HepG2 (cell line): Measurements from ENCODE around the gene SH3BP2. TPM values are rescaled to one million over a fixed set of nuclear protein-coding genes. Genes with fewer than 3 reads are reported as not detected.

Experiments
- BCL6 ChIP-seq: IDR thresholded peaks from 2 replicates; pipeline ENCODE4 v1.6.1; 2016; ENCODE audit warnings: missing genetic modification reagents, missing compliant biosample characterization
- HNRNPL ChIP-seq: fragments of 200-400 bp; formaldehyde crosslinking; IDR thresholded peaks from 2 replicates; pipeline ENCODE4 v1.6.1; 2017; ENCODE audit warnings: mild to moderate bottlenecking, low read depth, low read length
- NFE2L2 ChIP-seq: fragments of 150-350 bp; IDR thresholded peaks from 2 replicates; pipeline ENCODE4 v1.6.1; 2014; ENCODE audit warnings: low read length
- NRL ChIP-seq: sonication (generic); formaldehyde crosslinking; IDR thresholded peaks from 2 replicates; pipeline ENCODE4 v1.5.0; 2020; ENCODE audit warnings: missing genetic modification reagents, mild to moderate bottlenecking, moderate library complexity, borderline replicate concordance
- RFX1 ChIP-seq: fragments of 450-650 bp; IDR thresholded peaks from 2 replicates; pipeline ENCODE4 v1.6.1; 2017
- RFXANK ChIP-seq: IDR thresholded peaks from 2 replicates; pipeline ENCODE4 v1.6.1; 2016
- TBX3 ChIP-seq: fragments of 450-650 bp; IDR thresholded peaks from 2 replicates; pipeline ENCODE4 v1.6.1; 2017; ENCODE audit warnings: antibody characterized with exemption, mild to moderate bottlenecking, inconsistent platforms, borderline replicate concordance
- TEAD3 ChIP-seq: optimal IDR thresholded peaks from 2 replicates; pipeline ENCODE3; 2016; ENCODE audit warnings: borderline replicate concordance
- ZBTB20 ChIP-seq: sonication (generic); formaldehyde crosslinking; IDR thresholded peaks from 2 replicates; pipeline ENCODE4 v1.8.1; 2023; ENCODE audit warnings: missing genetic modification reagents, low read depth, mild to moderate bottlenecking, borderline replicate concordance
- ZNF329 ChIP-seq: sonication (generic); formaldehyde crosslinking; IDR thresholded peaks from 2 replicates; pipeline ENCODE4 v1.9.0; 2021; ENCODE audit warnings: low read depth, mild to moderate bottlenecking, missing genetic modification reagents
- ZNF501 ChIP-seq: sonication (generic); formaldehyde crosslinking; IDR thresholded peaks from 2 replicates; pipeline ENCODE4 v1.5.1; 2020; ENCODE audit warnings: mild to moderate bottlenecking, moderate library complexity, missing genetic modification reagents
- ZNF530 ChIP-seq: sonication (generic); formaldehyde crosslinking; IDR thresholded peaks from 2 replicates; pipeline ENCODE4 v1.5.0; 2020; ENCODE audit warnings: low read depth, mild to moderate bottlenecking, missing genetic modification reagents
- ZNF556 ChIP-seq: sonication (generic); formaldehyde crosslinking; IDR thresholded peaks from 2 replicates; pipeline ENCODE4 v1.4.0; 2020; ENCODE audit warnings: mild to moderate bottlenecking, missing genetic modification reagents, borderline replicate concordance
- ZNF589 ChIP-seq: sonication (generic); formaldehyde crosslinking; conservative IDR thresholded peaks from 2 replicates; pipeline ENCODE4 v1.8.0; 2022; ENCODE audit warnings: mild to moderate bottlenecking, moderate library complexity, missing genetic modification reagents
- ZNF75D ChIP-seq: sonication (generic); formaldehyde crosslinking; IDR thresholded peaks from 2 replicates; pipeline ENCODE4 v1.8.1; 2023; ENCODE audit warnings: missing genetic modification reagents, mild to moderate bottlenecking, borderline replicate concordance
- ZNF775 ChIP-seq: sonication (generic); formaldehyde crosslinking; IDR thresholded peaks from 2 replicates; pipeline ENCODE4 v1.4.0; 2020; ENCODE audit warnings: missing genetic modification reagents, mild to moderate bottlenecking, moderate library complexity, borderline replicate concordance
- ZNF878 ChIP-seq: sonication (generic); formaldehyde crosslinking; IDR thresholded peaks from 2 replicates; pipeline ENCODE4 v1.8.1; 2023; ENCODE audit warnings: mild to moderate bottlenecking, missing genetic modification reagents, moderate library complexity
- ZSCAN22 ChIP-seq: sonication (generic); formaldehyde crosslinking; IDR thresholded peaks from 2 replicates; pipeline ENCODE4 v1.4.0; 2020; ENCODE audit warnings: mild to moderate bottlenecking, missing genetic modification reagents
- polyA plus RNA-seq, 8 experiments: library from polyadenylated mRNA; depleted of rRNA in 3 of 8; stranded (reverse) in 7 of 8; unstranded in 1 of 8; fragments of >200 nt; fragmentation: Illumina TruSeq in 4 of 8; extraction: Trizol in 4 of 8; gene quantifications; 2 replicates each; pipeline versions ENCODE4 v1.2.1 to v1.2.3, GENCODE V29; 2011 to 2016; ENCODE audit warnings: low read depth in 4 of 8, missing spikeins in 1 of 8, mixed read lengths in 1 of 8; ENCODE audit not compliant: insufficient read depth in 1 of 8
- total RNA-seq, 5 experiments: library from RNA; depleted of rRNA; stranded (reverse); fragments of >200 nt; fragmentation: Illumina TruSeq; extraction: Trizol; gene quantifications; 2 replicates each; pipeline ENCODE4 v1.2.3, GENCODE V29; 2016; ENCODE audit warnings: low read depth in 1 of 5
- TF ChIP-seq, protein P1 (sequence below): IDR thresholded peaks from 2 replicates; pipeline ENCODE4 v1.6.1; 2016; ENCODE audit warnings: mild to moderate bottlenecking
- TF ChIP-seq, protein P2 (sequence below): sonication (generic); formaldehyde crosslinking; IDR thresholded peaks from 2 replicates; pipeline ENCODE4 v1.4.0; 2020; ENCODE audit warnings: missing genetic modification reagents
- TF ChIP-seq, protein P3 (sequence below): IDR thresholded peaks from 2 replicates; pipeline ENCODE4 v1.6.1; 2018; ENCODE audit warnings: missing genetic modification reagents
- TF ChIP-seq, protein P4 (sequence below): sonication (generic); formaldehyde crosslinking; IDR thresholded peaks from 2 replicates; pipeline ENCODE4 v1.5.0; 2020; ENCODE audit warnings: missing genetic modification reagents, mild to moderate bottlenecking, borderline replicate concordance
- TF ChIP-seq, protein P5 (sequence below): sonication (generic); formaldehyde crosslinking; IDR thresholded peaks from 2 replicates; pipeline ENCODE4 v1.8.1; 2023; ENCODE audit warnings: mild to moderate bottlenecking, moderate library complexity, missing genetic modification reagents

The SH3BP2 gene
- total and polyA plus RNA-seq, 2 of the 13 experiments (the other 11 are each of a cell fraction or from before 2014, with no cell fraction given), result 16.9 to 34.5 TPM

DNA sequence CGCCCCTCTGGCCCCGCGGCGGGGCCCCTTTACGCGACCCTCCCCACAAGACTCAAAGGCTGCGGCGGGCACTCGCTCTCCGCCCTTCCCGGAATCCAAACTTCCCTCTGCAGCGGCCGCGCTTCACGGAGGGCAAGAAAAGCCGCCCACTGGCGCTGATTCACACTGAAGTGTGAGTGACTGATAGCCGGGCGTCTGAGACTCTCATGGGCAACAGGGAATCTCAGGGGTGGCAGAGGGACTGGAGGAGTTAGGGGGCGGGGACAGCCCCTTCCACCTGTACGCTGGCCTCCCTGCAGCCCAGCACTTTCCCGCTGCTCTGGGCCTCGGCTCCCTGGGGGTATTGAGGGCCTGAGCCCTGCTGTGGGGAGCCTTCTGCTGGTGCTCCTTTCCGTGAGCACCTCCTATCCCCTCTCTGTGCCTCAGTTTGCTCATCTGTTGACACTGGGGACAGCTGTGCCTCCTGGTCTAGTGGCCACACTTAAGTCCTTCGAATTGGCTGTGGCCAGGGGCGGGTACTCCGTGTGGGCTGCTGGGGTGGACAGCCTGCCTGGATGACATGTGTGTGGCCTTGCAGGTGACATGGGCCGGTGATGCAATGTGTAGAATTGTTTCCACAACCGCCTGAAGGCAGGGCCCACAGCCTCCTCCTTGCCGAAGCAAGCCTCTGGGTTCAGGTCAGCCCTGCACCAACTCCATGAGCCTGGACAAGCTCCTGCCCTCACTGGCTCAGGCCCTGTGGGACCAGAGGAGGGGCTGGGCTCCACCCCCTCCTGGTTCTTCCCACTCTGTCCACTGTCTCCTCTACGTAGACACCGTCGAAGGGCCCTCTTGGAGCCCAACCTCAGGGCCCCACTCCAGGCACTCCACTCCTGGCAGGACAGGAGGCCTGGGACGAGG is 951 bp downstream of the SH3BP2 start (continued):
- TF ChIP-seq, protein P1, sequence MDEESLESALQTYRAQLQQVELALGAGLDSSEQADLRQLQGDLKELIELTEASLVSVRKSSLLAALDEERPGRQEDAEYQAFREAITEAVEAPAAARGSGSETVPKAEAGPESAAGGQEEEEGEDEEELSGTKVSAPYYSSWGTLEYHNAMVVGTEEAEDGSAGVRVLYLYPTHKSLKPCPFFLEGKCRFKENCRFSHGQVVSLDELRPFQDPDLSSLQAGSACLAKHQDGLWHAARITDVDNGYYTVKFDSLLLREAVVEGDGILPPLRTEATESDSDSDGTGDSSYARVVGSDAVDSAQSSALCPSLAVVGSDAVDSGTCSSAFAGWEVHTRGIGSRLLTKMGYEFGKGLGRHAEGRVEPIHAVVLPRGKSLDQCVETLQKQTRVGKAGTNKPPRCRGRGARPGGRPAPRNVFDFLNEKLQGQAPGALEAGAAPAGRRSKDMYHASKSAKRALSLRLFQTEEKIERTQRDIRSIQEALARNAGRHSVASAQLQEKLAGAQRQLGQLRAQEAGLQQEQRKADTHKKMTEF (CRISPR knock-in tag), result peak; percentile 34; the same call in 1 of the 2 replicates
- TF ChIP-seq ZBTB20, result peak; percentile 63; the same call in 1 of the 2 replicates
- TF ChIP-seq, protein P2, sequence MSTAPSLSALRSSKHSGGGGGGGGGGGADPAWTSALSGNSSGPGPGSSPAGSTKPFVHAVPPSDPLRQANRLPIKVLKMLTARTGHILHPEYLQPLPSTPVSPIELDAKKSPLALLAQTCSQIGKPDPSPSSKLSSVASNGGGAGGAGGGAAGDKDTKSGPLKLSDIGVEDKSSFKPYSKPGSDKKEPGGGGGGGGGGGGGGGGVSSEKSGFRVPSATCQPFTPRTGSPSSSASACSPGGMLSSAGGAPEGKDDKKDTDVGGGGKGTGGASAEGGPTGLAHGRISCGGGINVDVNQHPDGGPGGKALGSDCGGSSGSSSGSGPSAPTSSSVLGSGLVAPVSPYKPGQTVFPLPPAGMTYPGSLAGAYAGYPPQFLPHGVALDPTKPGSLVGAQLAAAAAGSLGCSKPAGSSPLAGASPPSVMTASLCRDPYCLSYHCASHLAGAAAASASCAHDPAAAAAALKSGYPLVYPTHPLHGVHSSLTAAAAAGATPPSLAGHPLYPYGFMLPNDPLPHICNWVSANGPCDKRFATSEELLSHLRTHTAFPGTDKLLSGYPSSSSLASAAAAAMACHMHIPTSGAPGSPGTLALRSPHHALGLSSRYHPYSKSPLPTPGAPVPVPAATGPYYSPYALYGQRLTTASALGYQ (CRISPR knock-in tag), result no peak
- TF ChIP-seq, protein P3, sequence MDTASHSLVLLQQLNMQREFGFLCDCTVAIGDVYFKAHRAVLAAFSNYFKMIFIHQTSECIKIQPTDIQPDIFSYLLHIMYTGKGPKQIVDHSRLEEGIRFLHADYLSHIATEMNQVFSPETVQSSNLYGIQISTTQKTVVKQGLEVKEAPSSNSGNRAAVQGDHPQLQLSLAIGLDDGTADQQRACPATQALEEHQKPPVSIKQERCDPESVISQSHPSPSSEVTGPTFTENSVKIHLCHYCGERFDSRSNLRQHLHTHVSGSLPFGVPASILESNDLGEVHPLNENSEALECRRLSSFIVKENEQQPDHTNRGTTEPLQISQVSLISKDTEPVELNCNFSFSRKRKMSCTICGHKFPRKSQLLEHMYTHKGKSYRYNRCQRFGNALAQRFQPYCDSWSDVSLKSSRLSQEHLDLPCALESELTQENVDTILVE (CRISPR knock-in tag), result no peak
- no peak for TF ChIP-seq ZNF589 (CRISPR knock-in tag)
- no peak; the same call in none of the 2 replicates for TF ChIP-seq NRL (CRISPR knock-in tag)
- TF ChIP-seq NFE2L2, result no peak
- no peak for TF ChIP-seq ZNF75D
- no peak for TF ChIP-seq ZNF530 (CRISPR knock-in tag)
- TF ChIP-seq TBX3, result no peak
- TF ChIP-seq RFX1, result no peak
- no peak for TF ChIP-seq ZNF556 (CRISPR knock-in tag)
- TF ChIP-seq HNRNPL, result no peak
- no peak; the same call in 1 of the 2 replicates for TF ChIP-seq ZNF501
- peak; percentile 54; the same call in 1 of the 2 replicates for TF ChIP-seq ZNF329 (CRISPR knock-in tag)
- TF ChIP-seq, protein P4, sequence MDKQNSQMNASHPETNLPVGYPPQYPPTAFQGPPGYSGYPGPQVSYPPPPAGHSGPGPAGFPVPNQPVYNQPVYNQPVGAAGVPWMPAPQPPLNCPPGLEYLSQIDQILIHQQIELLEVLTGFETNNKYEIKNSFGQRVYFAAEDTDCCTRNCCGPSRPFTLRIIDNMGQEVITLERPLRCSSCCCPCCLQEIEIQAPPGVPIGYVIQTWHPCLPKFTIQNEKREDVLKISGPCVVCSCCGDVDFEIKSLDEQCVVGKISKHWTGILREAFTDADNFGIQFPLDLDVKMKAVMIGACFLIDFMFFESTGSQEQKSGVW (CRISPR knock-in tag), result 0 out of 2 replicates have a peak, but pooled peaks have one; percentile 62
- peak; percentile 24; the same call in 1 of the 2 replicates for TF ChIP-seq BCL6
- TF ChIP-seq RFXANK, result no peak
- no peak for TF ChIP-seq ZNF775 (CRISPR knock-in tag)
- TF ChIP-seq, protein P5, sequence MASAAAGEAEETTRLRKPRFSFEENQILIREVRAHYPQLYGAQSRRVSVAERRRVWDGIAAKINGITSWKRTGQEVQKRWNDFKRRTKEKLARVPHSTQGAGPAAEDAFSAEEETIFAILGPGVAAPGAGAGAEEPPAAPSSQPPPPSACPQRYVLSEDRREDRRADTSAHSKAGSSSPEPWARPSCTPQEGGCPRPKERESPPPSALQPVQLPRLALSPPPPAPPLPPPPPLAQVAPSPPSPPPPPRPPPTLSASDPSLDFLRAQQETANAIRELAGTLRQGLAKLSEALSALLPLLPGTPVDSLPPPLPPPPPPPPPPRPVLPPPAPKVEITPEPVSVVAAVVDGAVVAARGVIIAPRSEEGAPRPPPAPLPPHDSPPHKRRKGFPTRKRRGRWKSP (CRISPR knock-in tag), result 0 out of 2 replicates have a peak, but pooled peaks have one; percentile 54
- peak; percentile 40; the same call in 1 of the 2 replicates for TF ChIP-seq ZNF878 (CRISPR knock-in tag)
- TF ChIP-seq ZSCAN22 (CRISPR knock-in tag), result no peak
- TF ChIP-seq TEAD3 (CRISPR knock-in tag), result peak; percentile 41
